Stimulated activated naive CD8-positive, alpha-beta T cell treated with anti-CD3 and anti-CD28 coated beads, Interleukin-15, amount 100 ng/mL, for 72 hours (primary cell): ENCODE results near the gene RDH13.
"Not testable (repeated sequence)": the region's sequence is repeated elsewhere in the genome, so short reads cannot be mapped to it uniquely, and the experiment has no call there.

Source experiments
- ATAC-seq: fragments of 150-1000 bp; cut with Tn5 transposase; 2 replicates; pipeline ENCODE4 v1.10.0; 2021; ENCODE audit warnings: mild to moderate bottlenecking, moderate library complexity
- DNase-seq, 2 donors: peaks; one replicate each; pipeline ENCODE4 v3.0.0; 2021 to 2022
- H3K27ac Mint-ChIP-seq, 2 donors: one replicate each; pipeline ENCODE4 v1.8.0; 2022; ENCODE audit warnings: mild to moderate bottlenecking in 2 of 2, mixed read lengths in 2 of 2, moderate library complexity in 2 of 2
- H3K27me3 Mint-ChIP-seq: one replicate; pipeline ENCODE4 v1.8.0; 2022; ENCODE audit warnings: mixed read lengths
- H3K4me1 Mint-ChIP-seq: one replicate; pipeline ENCODE4 v1.8.0; 2022; ENCODE audit warnings: mild to moderate bottlenecking, mixed read lengths
- H3K4me3 Mint-ChIP-seq, 2 donors: one replicate each; pipeline ENCODE4 v1.8.0; 2022; ENCODE audit warnings: mild to moderate bottlenecking in 2 of 2, mixed read lengths in 2 of 2, moderate library complexity in 1 of 2
- H3K9me3 Mint-ChIP-seq, 2 donors: one replicate each; pipeline ENCODE4 v1.8.0; 2022; ENCODE audit warnings: mixed read lengths in 2 of 2

Gene RDH13

GRCh38 chr19:55027472-55028337, 35.2 kb downstream of the RDH13 start:
- Mint-ChIP-seq H3K27ac (no peak overlapping the region), H3K4me3 (no peak overlapping the region), H3K27me3 (no peaks in the 10 kb centered on the region), H3K9me3 (peaks cover 15 to 29% of the 10 kb centered on the region in 2 donors), H3K4me1 (peaks cover 4% of the 10 kb centered on the region)
- DNase-seq (no peak), ATAC-seq (peak; percentile 15)

DNA sequence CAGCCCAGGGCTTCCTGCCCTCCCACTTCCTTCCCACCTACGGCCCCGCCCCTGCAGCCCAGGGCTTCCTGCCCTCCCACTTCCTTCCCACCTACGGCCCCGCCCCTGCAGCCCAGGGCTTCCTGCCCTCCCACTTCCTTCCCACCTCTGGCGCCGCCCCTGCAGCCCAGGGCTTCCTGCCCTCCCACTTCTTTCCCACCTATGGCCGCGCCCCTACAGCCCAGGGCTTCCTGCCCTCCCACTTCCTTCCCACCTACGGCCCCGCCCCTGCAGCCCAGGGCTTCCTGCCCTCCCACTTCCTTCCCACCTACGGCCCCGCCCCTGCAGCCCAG, 35.8 kb downstream of the RDH13 start:
- H3K9me3 Mint-ChIP-seq, result peaks cover 21 to 29% of the 10 kb centered on the region in 2 donors

GRCh38 chr19:55024111-55024510, 38.8 kb downstream of the RDH13 start:
- Mint-ChIP-seq H3K9me3 (peaks cover 25 to 29% of the 10 kb centered on the region in 2 donors), H3K4me1 (peaks cover 4% of the 10 kb centered on the region), H3K27ac (no peak overlapping the region), H3K27me3 (no peaks in the 10 kb centered on the region), H3K4me3 (no peak overlapping the region)
- DNase-seq, result no peak
- no peak for ATAC-seq

More for the DNA sequence above, 35.8 kb downstream of the RDH13 start:
- not testable (repeated sequence) for DNase-seq, H3K27ac Mint-ChIP-seq, H3K4me1 Mint-ChIP-seq, ATAC-seq, H3K4me3 Mint-ChIP-seq, H3K27me3 Mint-ChIP-seq

DNA sequence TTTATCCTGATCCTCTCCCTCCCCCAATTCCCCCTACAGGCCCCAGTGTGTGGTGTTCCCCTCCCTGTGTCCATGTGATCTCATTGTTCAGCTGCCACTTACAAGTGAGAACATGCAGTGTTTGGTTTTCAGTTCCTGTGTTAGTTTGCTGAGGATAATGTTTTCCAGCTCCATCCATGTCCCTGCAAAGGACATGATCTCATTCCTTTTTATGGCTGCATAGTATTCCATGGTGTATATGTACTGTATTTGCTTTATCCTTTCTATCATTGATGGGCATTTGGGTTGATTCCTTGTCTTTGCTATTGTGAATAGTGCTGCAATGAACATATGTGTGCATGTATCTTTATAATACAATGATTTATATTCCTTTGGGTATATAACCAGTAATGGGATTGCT, 42.6 kb downstream of the RDH13 start:
- not testable (repeated sequence) for H3K4me1 Mint-ChIP-seq, DNase-seq, ATAC-seq

DNA sequence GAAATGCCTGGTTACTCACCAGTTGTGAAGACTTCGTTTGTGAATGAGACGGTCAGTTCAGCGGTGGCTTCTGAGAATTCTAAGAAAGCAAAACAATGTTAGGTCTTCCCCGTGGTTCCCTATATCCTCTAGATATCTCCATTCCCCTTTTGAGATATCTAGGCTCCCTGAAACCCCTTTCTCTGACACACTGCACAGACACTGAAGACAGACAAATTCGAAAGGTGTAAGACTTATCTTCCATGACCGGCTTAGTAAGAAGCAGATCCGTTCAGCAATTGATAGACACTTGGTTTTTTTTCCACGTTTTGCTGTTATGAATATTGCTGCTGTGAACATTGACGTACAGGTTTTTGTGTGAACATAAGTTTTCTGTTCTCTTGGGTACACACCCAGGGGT, 44.3 kb downstream of the RDH13 start:
- Mint-ChIP-seq H3K4me3 (no peak overlapping the region), H3K9me3 (peaks cover 22 to 32% of the 10 kb centered on the region in 2 donors), H3K27me3 (no peaks in the 10 kb centered on the region), H3K27ac (no peak overlapping the region), H3K4me1 (peaks cover 12% of the 10 kb centered on the region)
- ATAC-seq (no peak), DNase-seq (no peak)

More for the DNA sequence above, 42.6 kb downstream of the RDH13 start:
- not testable (repeated sequence) for H3K27me3 Mint-ChIP-seq, H3K4me3 Mint-ChIP-seq, H3K27ac Mint-ChIP-seq
- peaks cover 20 to 33% of the 10 kb centered on the region in 2 donors for H3K9me3 Mint-ChIP-seq

GRCh38 chr19:55018216-55018615, 44.7 kb downstream of the RDH13 start:
- Mint-ChIP-seq H3K4me1 (peaks cover 12% of the 10 kb centered on the region), H3K9me3 (peaks cover 19 to 28% of the 10 kb centered on the region in 2 donors), H3K4me3 (no peak overlapping the region), H3K27ac (peak overlapping the region in 1 of 2 donors; percentile 12), H3K27me3 (no peaks in the 10 kb centered on the region)
- ATAC-seq (no peak), DNase-seq (no peak)

DNA sequence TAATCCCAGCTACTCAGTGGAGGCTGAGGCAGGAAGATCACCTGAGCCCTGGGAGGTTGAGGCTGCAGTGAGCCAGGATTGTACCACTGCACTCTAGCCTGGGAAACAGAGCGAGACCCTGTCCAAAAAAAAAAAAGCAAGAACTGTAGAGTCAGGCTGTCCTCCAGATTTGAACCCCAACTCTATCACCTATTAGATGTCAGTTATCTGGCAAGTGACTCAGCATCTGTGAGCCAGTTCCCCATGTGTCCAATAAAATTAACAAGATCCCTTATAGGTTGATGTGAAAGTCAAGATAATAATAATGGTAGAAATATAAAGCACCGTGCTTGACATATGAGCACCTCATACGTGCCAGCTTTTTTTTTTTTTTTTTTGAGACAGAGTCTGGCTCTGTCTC, 46.9 kb downstream of the RDH13 start:
- DNase-seq, result no peak
- no peak for ATAC-seq
- Mint-ChIP-seq H3K27me3 (no peaks in the 10 kb centered on the region), H3K9me3 (peaks cover 12 to 36% of the 10 kb centered on the region in 2 donors), H3K4me1 (peaks cover 12% of the 10 kb centered on the region), H3K4me3 (no peak overlapping the region), H3K27ac (no peak overlapping the region)

DNA sequence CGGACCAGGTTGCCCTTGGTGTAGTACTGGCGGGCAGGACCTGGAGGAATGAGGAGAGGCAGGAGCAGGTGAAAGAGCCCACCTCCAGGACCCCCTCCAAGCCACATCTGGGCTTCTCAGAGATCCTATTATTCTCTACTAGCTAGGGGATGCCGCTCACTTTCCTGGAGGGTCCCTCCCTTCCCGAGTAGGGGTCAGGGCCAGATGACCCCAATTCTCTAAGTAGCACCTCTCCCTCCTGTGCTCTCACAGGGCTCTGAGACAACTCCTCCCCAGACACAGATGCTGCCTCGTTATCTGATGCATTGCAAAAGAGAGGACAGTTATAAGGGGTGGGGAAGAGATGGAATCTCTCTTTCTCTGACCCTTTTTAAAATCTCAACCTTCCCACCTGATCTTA, 47.8 kb downstream of the RDH13 start:
- Mint-ChIP-seq H3K27ac (no peak overlapping the region), H3K9me3 (peaks cover 17 to 43% of the 10 kb centered on the region in 2 donors), H3K4me1 (peaks cover 12% of the 10 kb centered on the region), H3K27me3 (no peaks in the 10 kb centered on the region), H3K4me3 (peak overlapping the region; percentile 47 to 88)
- no peak for ATAC-seq
- DNase-seq, result no peak

- Mint-ChIP-seq H3K27ac (peak overlapping the region in 1 of 2 donors; percentile 98), H3K9me3 (peaks cover 17 to 44% of the 10 kb centered on the region in 2 donors), H3K4me3 (peak overlapping the region; percentile 47 to 88), H3K4me1 (peaks cover 12% of the 10 kb centered on the region), H3K27me3 (no peaks in the 10 kb centered on the region)
- DNase-seq (no peak), ATAC-seq (no peak)
Measured at GRCh38 chr19:55014714-55015113, 48.2 kb downstream of the RDH13 start.

DNA sequence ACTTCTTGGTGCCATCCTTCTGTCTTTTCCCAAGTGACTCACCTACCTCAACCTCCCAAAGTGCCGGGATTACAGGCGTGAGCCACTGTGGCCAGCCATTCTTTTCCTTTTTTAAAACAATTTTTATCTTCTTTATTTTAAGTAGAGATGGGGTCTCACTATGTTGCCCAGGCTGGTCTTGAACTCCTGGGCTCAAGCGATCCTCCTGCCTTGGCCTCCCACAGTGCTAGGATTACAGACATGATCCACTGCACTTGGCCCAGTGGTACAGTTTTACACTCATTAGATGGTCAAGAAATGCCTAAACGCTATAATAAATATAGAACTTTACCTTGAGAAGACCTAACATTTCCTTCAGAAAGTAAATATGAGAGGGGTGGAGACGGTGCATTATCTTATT, 49.4 kb downstream of the RDH13 start:
- H3K9me3 Mint-ChIP-seq, result peaks cover 27 to 55% of the 10 kb centered on the region in 2 donors
- no peak for DNase-seq
- no peaks in the 10 kb centered on the region for H3K27me3 Mint-ChIP-seq
- peaks cover 12% of the 10 kb centered on the region for H3K4me1 Mint-ChIP-seq
- ATAC-seq, result no peak
- no peak overlapping the region for H3K27ac Mint-ChIP-seq
- no peak overlapping the region for H3K4me3 Mint-ChIP-seq

DNA sequence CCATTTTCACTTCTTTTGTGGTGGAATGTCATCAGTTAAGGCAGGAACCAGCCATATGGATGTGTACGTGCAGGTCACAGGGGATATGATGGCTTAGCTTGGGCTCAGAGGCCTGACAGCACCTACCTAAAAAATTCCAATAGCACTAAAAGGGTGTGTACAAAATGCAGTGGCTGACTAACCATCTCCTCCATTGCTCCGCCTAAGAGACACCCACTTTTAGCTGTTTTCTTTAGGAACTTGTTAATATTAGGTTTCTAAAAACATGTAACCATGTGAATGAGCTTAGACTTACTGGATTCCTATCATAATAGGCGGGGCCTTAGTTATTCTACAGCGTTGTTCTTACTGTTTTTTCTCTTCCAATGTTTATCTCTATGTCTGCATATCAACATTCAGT, 50.6 kb downstream of the RDH13 start:
- no peak overlapping the region for H3K4me3 Mint-ChIP-seq
- DNase-seq (no peak), ATAC-seq (no peak)
- H3K27ac Mint-ChIP-seq, result peak overlapping the region in 1 of 2 donors; percentile 86
- H3K27me3 Mint-ChIP-seq, result no peaks in the 10 kb centered on the region
- peaks cover 34 to 64% of the 10 kb centered on the region in 2 donors for H3K9me3 Mint-ChIP-seq
- peaks cover 22% of the 10 kb centered on the region for H3K4me1 Mint-ChIP-seq

GRCh38 chr19:55010561-55010960, 52.4 kb downstream of the RDH13 start:
- DNase-seq, H3K27me3 Mint-ChIP-seq, H3K4me3 Mint-ChIP-seq, ATAC-seq, H3K27ac Mint-ChIP-seq: not testable (repeated sequence)
- peaks cover 33% of the 10 kb centered on the region for H3K4me1 Mint-ChIP-seq
- peaks cover 42 to 72% of the 10 kb centered on the region in 2 donors for H3K9me3 Mint-ChIP-seq

- H3K4me3 Mint-ChIP-seq, ATAC-seq, H3K27ac Mint-ChIP-seq, H3K27me3 Mint-ChIP-seq, DNase-seq: not testable (repeated sequence)
- H3K9me3 Mint-ChIP-seq, result peaks cover 48 to 69% of the 10 kb centered on the region in 2 donors
- peaks cover 22% of the 10 kb centered on the region for H3K4me1 Mint-ChIP-seq
Measured at GRCh38 chr19:55008781-55009180, 54.2 kb downstream of the RDH13 start.

- not testable (repeated sequence) for H3K27ac Mint-ChIP-seq, DNase-seq, H3K27me3 Mint-ChIP-seq, ATAC-seq
- Mint-ChIP-seq H3K4me1 (peaks cover 22% of the 10 kb centered on the region), H3K4me3 (peak overlapping the region; percentile 3 to 81), H3K9me3 (peaks cover 53 to 71% of the 10 kb centered on the region in 2 donors)
Measured at GRCh38 chr19:55008189-55008588, 54.8 kb downstream of the RDH13 start.

DNA sequence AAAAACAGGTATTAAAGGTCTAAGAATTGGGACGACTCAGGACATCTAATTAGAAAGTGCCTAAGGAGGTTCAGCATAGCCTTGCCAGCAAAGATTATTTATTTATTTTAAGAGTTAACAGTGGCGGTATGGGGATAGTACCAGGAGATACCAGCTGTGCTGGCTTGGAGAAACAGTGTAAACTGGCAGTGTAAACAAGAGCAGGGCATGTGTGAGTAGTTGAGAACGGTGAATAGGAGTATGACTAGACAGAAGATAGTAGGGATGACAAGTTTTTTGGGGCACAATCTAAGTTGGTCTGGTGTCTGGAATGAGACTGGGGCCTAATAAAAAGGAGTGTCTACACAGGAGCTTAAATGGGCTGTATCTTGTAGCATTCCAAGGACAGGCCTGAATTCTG, 55.4 kb downstream of the RDH13 start:
- not testable (repeated sequence) for H3K27me3 Mint-ChIP-seq, ATAC-seq, H3K27ac Mint-ChIP-seq, DNase-seq
- H3K9me3 Mint-ChIP-seq, result peaks cover 53 to 71% of the 10 kb centered on the region in 2 donors
- peak overlapping the region; percentile 52 to 81 for H3K4me3 Mint-ChIP-seq
- H3K4me1 Mint-ChIP-seq, result peaks cover 22% of the 10 kb centered on the region

- DNase-seq, H3K27ac Mint-ChIP-seq, ATAC-seq: not testable (repeated sequence)
- peaks cover 22% of the 10 kb centered on the region for H3K4me1 Mint-ChIP-seq
- peaks cover 53 to 69% of the 10 kb centered on the region in 2 donors for H3K9me3 Mint-ChIP-seq
- H3K4me3 Mint-ChIP-seq, result peak overlapping the region; percentile 50 to 81
- peaks cover 16% of the 10 kb centered on the region for H3K27me3 Mint-ChIP-seq
Measured at GRCh38 chr19:55006795-55007194, 56.2 kb downstream of the RDH13 start.
